ENCODE measurements around the gene CCDC146.

DNA sequence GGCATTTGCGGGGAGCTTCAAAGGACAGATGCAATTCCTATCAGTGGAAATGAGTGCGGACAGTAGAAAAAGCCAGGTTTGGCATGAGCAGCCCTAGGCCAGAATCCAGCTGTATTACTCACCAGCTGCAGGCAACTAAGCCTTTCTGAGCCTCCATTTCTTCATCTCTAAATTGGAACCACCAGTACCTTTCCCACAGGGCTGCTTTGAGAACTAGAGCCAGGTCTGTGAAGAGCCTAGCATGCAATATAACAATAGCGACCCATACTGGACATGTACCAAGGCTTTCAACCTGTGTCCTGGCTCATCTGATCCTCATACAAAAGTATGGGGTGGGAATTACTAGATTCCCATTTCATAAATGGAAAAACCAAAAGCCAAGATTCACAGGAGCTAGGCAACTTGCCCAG lies 192.8 kb downstream of the CCDC146 start:
- TF ChIP-seq, protein P1, sequence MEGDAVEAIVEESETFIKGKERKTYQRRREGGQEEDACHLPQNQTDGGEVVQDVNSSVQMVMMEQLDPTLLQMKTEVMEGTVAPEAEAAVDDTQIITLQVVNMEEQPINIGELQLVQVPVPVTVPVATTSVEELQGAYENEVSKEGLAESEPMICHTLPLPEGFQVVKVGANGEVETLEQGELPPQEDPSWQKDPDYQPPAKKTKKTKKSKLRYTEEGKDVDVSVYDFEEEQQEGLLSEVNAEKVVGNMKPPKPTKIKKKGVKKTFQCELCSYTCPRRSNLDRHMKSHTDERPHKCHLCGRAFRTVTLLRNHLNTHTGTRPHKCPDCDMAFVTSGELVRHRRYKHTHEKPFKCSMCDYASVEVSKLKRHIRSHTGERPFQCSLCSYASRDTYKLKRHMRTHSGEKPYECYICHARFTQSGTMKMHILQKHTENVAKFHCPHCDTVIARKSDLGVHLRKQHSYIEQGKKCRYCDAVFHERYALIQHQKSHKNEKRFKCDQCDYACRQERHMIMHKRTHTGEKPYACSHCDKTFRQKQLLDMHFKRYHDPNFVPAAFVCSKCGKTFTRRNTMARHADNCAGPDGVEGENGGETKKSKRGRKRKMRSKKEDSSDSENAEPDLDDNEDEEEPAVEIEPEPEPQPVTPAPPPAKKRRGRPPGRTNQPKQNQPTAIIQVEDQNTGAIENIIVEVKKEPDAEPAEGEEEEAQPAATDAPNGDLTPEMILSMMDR (IDR thresholded peaks at IDR 0.05; ENCODE audit: borderline replicate concordance, extremely low read depth, low read length, poor library complexity, severe bottlenecking) = no peak
- no peak for TF ChIP-seq EZH2 (IDR thresholded peaks at IDR 0.05; ENCODE audit: borderline replicate concordance, low read depth, low read length, severe bottlenecking)
